ENCODE results near the gene NUDT2. TPM values are rescaled to one million over a fixed set of nuclear protein-coding genes. Genes with fewer than 3 reads are reported as not detected.

Gene NUDT2
- total and polyA plus RNA-seq, 2 of the 4 experiments (the other 2 are of a cell fraction) = 36.6 to 45.0 TPM

DNA sequence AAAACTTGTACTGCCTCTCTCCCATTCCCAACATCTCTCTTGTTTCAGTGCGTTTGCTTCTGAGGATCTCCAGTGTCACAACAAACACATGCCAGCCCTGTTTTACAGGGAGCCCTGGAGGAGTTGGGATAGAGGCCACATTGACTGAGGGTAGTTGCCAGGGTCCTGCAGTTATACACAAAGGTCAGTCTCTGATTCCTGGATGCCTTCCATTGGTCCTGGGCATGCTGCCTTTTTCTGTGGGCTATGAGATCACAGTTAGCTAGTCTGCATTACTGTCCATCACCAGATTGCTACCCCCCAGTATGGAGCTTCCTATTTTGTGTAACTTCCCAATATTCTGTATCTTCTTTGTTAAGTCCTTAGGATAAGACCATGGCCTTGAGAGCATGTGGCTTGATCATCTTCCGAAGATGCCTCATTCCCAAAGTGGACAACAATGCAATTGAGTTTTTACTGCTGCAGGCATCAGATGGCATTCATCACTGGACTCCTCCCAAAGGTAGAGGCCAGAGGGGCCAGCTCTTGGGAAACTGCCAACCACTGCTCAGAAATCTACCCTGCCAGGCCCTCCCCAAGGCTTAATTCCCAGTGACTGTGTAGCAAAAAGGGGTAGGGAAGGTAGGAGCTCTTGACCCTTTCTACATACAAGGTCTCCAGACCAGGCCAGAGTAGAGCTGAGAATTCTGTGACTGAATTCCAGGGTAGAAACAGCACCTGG is 9.5 kb downstream of the NUDT2 start:
- no peak overlapping the region for H2AK9ac ChIP-seq (replicated peaks; ENCODE audit: low read depth, low read length, poor library complexity)
- no peak overlapping the region for H3K27ac ChIP-seq (ENCODE audit: insufficient read depth, low read length)
- H2AFZ ChIP-seq (replicated peaks; ENCODE audit: low read length, poor library complexity) = no peak overlapping the region
- WGBS, 2 experiments (ENCODE audit: extremely low coverage in 2 of 2, insufficient read length in 1 of 2) = no CpG with 5 or more reads among the region's 2 CpGs
- H2BK120ac ChIP-seq (ENCODE audit: low read depth, low read length) = no peak overlapping the region
- H3K9me1 ChIP-seq (ENCODE audit: insufficient read depth, low read length) = no peaks in the 10 kb centered on the region; the same call in 1 of the 2 replicates
- ChIA-PET POLR2A (ENCODE audit: unreplicated experiment) (no interaction called here), CTCF (no interaction called here)
- H3K18ac ChIP-seq (ENCODE audit: low read depth, low read length) = no peak overlapping the region
- H3K4me3 ChIP-seq (ENCODE audit: insufficient read depth, low read depth, low read length) = no peak overlapping the region
- intact Hi-C loops (cut with micrococcal nuclease) (no loop called here), dilution Hi-C loops (cut with HindIII; ENCODE audit: low sequenced_read_pairs, unreplicated experiment) (no loop called here), in situ Hi-C loops (cut with MboI; ENCODE audit: low sequenced_read_pairs) (no loop called here)
- H3K23ac ChIP-seq (ENCODE audit: low read depth, low read length) = no peak overlapping the region
- H3K4ac ChIP-seq (ENCODE audit: low read depth, low read length) = no peak overlapping the region
- BruUV-seq (replicated peaks) = no TSS peak
- no peaks in the 10 kb centered on the region for H3K9me3 ChIP-seq (ENCODE audit: control insufficient read depth, insufficient read depth, low read length)
- no peak for DNase-seq
- H2BK20ac ChIP-seq (ENCODE audit: low read depth, low read length) = no peak overlapping the region
- H4K8ac ChIP-seq (ENCODE audit: low read depth in 2 of 2, low read length in 2 of 2) = no peak overlapping the region
- H3K14ac ChIP-seq (replicated peaks; ENCODE audit: low read depth, low read length) = no peak overlapping the region
- H4K5ac ChIP-seq (ENCODE audit: low read depth, low read length) = no peak overlapping the region
- H3K79me1 ChIP-seq (ENCODE audit: low read depth in 1 of 2, low read length in 2 of 2) = peaks cover 18 to 29% of the 10 kb centered on the region in 2 experiments
- no peak overlapping the region for H4K91ac ChIP-seq (ENCODE audit: insufficient read depth, low read depth, low read length)
- peaks cover 37% of the 10 kb centered on the region for H3K36me3 ChIP-seq (ENCODE audit: control insufficient read depth, insufficient read depth, low read length)
- TF ChIP-seq, protein P1, sequence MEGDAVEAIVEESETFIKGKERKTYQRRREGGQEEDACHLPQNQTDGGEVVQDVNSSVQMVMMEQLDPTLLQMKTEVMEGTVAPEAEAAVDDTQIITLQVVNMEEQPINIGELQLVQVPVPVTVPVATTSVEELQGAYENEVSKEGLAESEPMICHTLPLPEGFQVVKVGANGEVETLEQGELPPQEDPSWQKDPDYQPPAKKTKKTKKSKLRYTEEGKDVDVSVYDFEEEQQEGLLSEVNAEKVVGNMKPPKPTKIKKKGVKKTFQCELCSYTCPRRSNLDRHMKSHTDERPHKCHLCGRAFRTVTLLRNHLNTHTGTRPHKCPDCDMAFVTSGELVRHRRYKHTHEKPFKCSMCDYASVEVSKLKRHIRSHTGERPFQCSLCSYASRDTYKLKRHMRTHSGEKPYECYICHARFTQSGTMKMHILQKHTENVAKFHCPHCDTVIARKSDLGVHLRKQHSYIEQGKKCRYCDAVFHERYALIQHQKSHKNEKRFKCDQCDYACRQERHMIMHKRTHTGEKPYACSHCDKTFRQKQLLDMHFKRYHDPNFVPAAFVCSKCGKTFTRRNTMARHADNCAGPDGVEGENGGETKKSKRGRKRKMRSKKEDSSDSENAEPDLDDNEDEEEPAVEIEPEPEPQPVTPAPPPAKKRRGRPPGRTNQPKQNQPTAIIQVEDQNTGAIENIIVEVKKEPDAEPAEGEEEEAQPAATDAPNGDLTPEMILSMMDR (conservative IDR thresholded peaks at IDR 0.05; ENCODE audit: low read depth, low read length) = no peak
- TF ChIP-seq ELK1 (IDR thresholded peaks at IDR 0.05; ENCODE audit: borderline replicate concordance, low read depth, low read length) (no peak), CHD1 (IDR thresholded peaks at IDR 0.05; ENCODE audit: low read depth, low read length) (no peak), RFX5 (IDR thresholded peaks at IDR 0.05; ENCODE audit: low read depth, low read length) (no peak), POLR2A (IDR thresholded peaks at IDR 0.05; ENCODE audit: low read depth, low read length) (no peak), RCOR1 (IDR thresholded peaks at IDR 0.05; ENCODE audit: insufficient replicate concordance, low read length) (no peak), NFE2L2 (IDR thresholded peaks at IDR 0.05; ENCODE audit: low read depth, low read length) (no peak)
- no peak for ATAC-seq (ENCODE audit: low read depth)
- no peak overlapping the region for H2BK5ac ChIP-seq (ENCODE audit: low read depth, low read length, poor library complexity, severe bottlenecking)
- no peak overlapping the region for H2BK15ac ChIP-seq (ENCODE audit: low read depth, low read length)
- peaks cover 3% of the 10 kb centered on the region; the same call in 1 of the 2 replicates for H4K20me1 ChIP-seq (ENCODE audit: insufficient read depth, low read length)
- no peaks in the 10 kb centered on the region for H3K27me3 ChIP-seq (ENCODE audit: control insufficient read depth, insufficient read depth, low read length)
- no peak overlapping the region for H2AK5ac ChIP-seq (ENCODE audit: low read depth, low read length)
- no peak overlapping the region for H3K4me2 ChIP-seq (ENCODE audit: low read depth, low read length)
- no peak overlapping the region for H3K9ac ChIP-seq (ENCODE audit: low read depth, low read length)
- no peak overlapping the region for H3K56ac ChIP-seq (ENCODE audit: extremely low read depth, insufficient read depth, low read length)
- no peaks in the 10 kb centered on the region for H3K4me1 ChIP-seq (ENCODE audit: control insufficient read depth, insufficient read depth, low read length)
